Measurements from ENCODE around the gene FAM131A. TPM values are rescaled to one million over a fixed set of nuclear protein-coding genes. Genes with fewer than 3 reads are reported as not detected.
A peak's percentile ranks its signal among the peaks of the same experiment; 100 is the strongest.

Gene FAM131A
- total and polyA plus RNA-seq, 9 of the 15 experiments (the other 6 are each of a cell fraction or from before 2014, with no cell fraction given) = 0.48 to 11.1 (median 4.3) TPM

DNA sequence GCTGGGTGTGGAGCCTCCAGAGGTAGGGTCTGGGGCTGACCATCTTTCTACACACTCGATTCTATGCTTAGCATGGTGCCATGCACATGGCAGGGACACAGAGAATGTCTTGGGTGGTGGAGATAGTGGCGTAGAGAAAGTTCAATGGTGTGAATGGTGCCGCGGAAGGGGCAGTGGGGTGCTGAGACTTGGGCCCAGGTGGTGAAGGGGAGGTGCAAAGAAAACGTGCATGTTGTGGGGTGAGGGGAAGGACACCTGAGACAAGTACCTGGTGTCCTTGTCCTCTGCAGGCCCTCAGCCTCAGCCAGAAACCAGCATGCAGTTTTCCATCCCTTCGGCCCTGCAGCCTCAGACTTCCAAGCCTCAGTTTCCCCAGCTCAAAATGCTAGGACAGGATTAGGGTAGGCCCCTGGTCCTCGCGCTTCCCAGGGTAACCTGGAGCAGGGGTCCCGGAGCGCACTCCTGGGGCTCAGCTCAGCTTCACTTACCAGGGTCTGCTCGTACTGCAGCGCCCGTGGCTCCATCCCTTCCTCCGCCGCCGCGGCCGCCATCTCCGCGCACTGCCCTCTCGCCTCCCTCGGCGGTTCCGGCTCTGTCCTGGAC is 23.6 kb downstream of the FAM131A start (continued):
- 0 out of 2 replicates have a peak, but pooled peaks have one; percentile 29 for TF ChIP-seq ZBTB40 (IDR thresholded peaks at IDR 0.05)
- TF ChIP-seq ZBTB40 (CRISPR knock-in tag; IDR thresholded peaks at IDR 0.05) = no peak
- TF ChIP-seq SMARCE1 (IDR thresholded peaks at IDR 0.05) = no peak
